WTC11 (cell line): ENCODE measurements around the gene GARRE1.

Experiments
- JUN ChIP-seq: sonication (generic); formaldehyde crosslinking; IDR thresholded peaks from 2 replicates; pipeline ENCODE4 v1.8.0; 2023; ENCODE audit warnings: mild to moderate bottlenecking, missing genetic modification reagents
- TF ChIP-seq, protein P1 (sequence below): sonication (generic); formaldehyde crosslinking; conservative IDR thresholded peaks from 2 replicates; pipeline ENCODE4 v1.8.1; 2022; ENCODE audit warnings: mild to moderate bottlenecking, missing genetic modification reagents

DNA sequence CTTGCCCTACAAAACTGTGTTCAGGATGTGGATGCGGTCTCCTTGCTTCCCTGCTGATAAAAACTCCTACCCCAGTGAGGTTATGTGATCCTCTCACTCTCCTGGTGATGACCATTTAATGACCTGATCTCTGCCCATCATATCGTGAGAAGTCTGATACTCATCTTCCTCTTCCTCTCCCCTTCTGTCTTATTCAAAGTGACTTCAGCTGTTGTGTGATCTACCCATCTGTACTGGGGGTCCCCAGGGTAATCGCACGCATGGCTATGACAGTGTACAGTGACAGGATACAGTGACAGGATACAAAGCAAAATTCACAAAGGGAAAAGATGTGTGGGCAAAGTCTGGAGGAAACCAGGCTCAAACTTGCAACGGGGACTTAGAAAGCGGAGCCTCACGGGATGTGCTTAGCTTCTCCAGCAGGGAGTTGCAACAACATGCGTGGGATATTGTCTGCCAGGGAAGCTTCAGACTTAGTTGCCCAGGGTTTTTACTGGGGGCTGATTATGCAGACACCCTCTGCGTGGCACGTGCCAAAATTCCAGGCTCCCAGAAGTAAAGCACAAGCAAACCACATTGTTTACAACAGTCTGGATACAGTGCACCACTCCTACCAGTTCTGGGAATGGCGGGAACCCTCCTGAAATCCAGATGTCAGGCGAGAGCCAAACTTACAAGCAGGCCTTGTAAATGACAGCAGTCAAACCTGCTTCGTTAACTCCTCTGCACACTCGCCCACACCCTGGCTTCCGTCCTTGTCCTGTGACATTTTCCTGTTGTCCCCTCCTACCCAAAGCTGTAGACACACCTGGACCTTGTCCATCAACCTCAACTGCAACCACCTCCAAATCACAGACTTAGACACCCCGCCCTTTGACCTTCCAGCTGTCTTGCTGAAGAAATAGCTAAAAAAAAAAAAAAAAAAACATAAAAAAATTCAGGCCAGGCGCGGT is 18.0 kb upstream of the GARRE1 start:
- TF ChIP-seq, protein P1, sequence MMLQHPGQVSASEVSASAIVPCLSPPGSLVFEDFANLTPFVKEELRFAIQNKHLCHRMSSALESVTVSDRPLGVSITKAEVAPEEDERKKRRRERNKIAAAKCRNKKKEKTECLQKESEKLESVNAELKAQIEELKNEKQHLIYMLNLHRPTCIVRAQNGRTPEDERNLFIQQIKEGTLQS (CRISPR knock-in tag): no peak
- no peak for TF ChIP-seq JUN (CRISPR knock-in tag)
